ENCODE measurements around the gene ARMH1.
"Not testable (repeated sequence)": the region's sequence is repeated elsewhere in the genome, so short reads cannot be mapped to it uniquely, and the experiment has no call there.

ARMH1 gene

GRCh38 chr1:44666719-44667118 lies 7.8 kb upstream of the ARMH1 start:
- in situ Hi-C loops (cut with MboI; ENCODE audit: low sequenced_read_pairs) = not testable (repeated sequence)

GRCh38 chr1:44670751-44671640 lies 3.5 kb upstream of the ARMH1 start:
- in situ Hi-C loops (cut with MboI; ENCODE audit: low sequenced_read_pairs) = no loop called here

GRCh38 chr1:44672254-44672955 lies 2.1 kb upstream of the ARMH1 start:
- in situ Hi-C loops (cut with MboI; ENCODE audit: low sequenced_read_pairs) = no loop called here

GRCh38 chr1:44672961-44673674 lies 1.4 kb upstream of the ARMH1 start:
- in situ Hi-C loops (cut with MboI; ENCODE audit: low sequenced_read_pairs) = no loop called here

GRCh38 chr1:44673675-44674112 lies 820 bp upstream of the ARMH1 start:
- in situ Hi-C loops (cut with MboI; ENCODE audit: low sequenced_read_pairs) = no loop called here

GRCh38 chr1:44675186-44675585 lies 672 bp downstream of the ARMH1 start:
- in situ Hi-C loops (cut with MboI; ENCODE audit: low sequenced_read_pairs) = no loop called here

GRCh38 chr1:44676484-44677200 lies 2.1 kb downstream of the ARMH1 start:
- in situ Hi-C loops (cut with MboI; ENCODE audit: low sequenced_read_pairs) = no loop called here

GRCh38 chr1:44677201-44677766 lies 2.8 kb downstream of the ARMH1 start:
- in situ Hi-C loops (cut with MboI; ENCODE audit: low sequenced_read_pairs) = no loop called here

- in situ Hi-C loops (cut with MboI; ENCODE audit: low sequenced_read_pairs) = no loop called here
Observed at GRCh38 chr1:44678120-44678519, 3.6 kb downstream of the ARMH1 start.

- in situ Hi-C loops (cut with MboI; ENCODE audit: low sequenced_read_pairs) = no loop called here
Observed at GRCh38 chr1:44678626-44679025, 4.1 kb downstream of the ARMH1 start.

GRCh38 chr1:44679468-44679867 lies 5.0 kb downstream of the ARMH1 start:
- in situ Hi-C loops (cut with MboI; ENCODE audit: low sequenced_read_pairs) = no loop called here

GRCh38 chr1:44681905-44682882 lies 7.7 kb downstream of the ARMH1 start:
- in situ Hi-C loops (cut with MboI; ENCODE audit: low sequenced_read_pairs) = no loop called here

- in situ Hi-C loops (cut with MboI; ENCODE audit: low sequenced_read_pairs) = no loop called here
Observed at GRCh38 chr1:44682883-44683265, 8.4 kb downstream of the ARMH1 start.

- in situ Hi-C loops (cut with MboI; ENCODE audit: low sequenced_read_pairs) = no loop called here
Observed at GRCh38 chr1:44684525-44684924, 10.0 kb downstream of the ARMH1 start.

GRCh38 chr1:44685218-44685617 lies 10.7 kb downstream of the ARMH1 start:
- in situ Hi-C loops (cut with MboI; ENCODE audit: low sequenced_read_pairs) = no loop called here

GRCh38 chr1:44685881-44686280 lies 11.4 kb downstream of the ARMH1 start:
- in situ Hi-C loops (cut with MboI; ENCODE audit: low sequenced_read_pairs) = no loop called here

- in situ Hi-C loops (cut with MboI; ENCODE audit: low sequenced_read_pairs) = no loop called here
Observed at GRCh38 chr1:44688760-44689446, 14.4 kb downstream of the ARMH1 start.

- in situ Hi-C loops (cut with MboI; ENCODE audit: low sequenced_read_pairs) = no loop called here
Observed at GRCh38 chr1:44689447-44689765, 14.9 kb downstream of the ARMH1 start.

GRCh38 chr1:44693159-44693558 lies 18.6 kb downstream of the ARMH1 start:
- in situ Hi-C loops (cut with MboI; ENCODE audit: low sequenced_read_pairs) = no loop called here

Data from hTERT RPE-1 (cell line).